DOHH2 (cell line): ENCODE results near the gene AP4B1.

Experiments
- CTCF ChIP-seq: fragments of 200-600 bp; sonication (generic); IDR thresholded peaks from one replicate; pipeline ENCODE4 v1.5.1; 2014; ENCODE audit warnings: antibody characterized with exemption, mild to moderate bottlenecking, low read depth, low read length; ENCODE audit not compliant: poor library complexity, severe bottlenecking
- EZH2phosphoT487 ChIP-seq: fragments of 200-600 bp; sonication (generic); IDR thresholded peaks from 2 replicates; pipeline ENCODE4 v1.6.1; 2017; ENCODE audit warnings: borderline replicate concordance, mild to moderate bottlenecking, antibody characterized with exemption, low read length, moderate library complexity, mixed read lengths

GRCh38 chr1:113871597-113872113, 32.9 kb downstream of the AP4B1 start, which contains the start of gene PTPN22:
- TF ChIP-seq CTCF (no peak), EZH2phosphoT487 (no peak)
